GM12878 (cell line): ENCODE measurements around the gene CCDC91. TPM values are rescaled to one million over a fixed set of nuclear protein-coding genes. Genes with fewer than 3 reads are reported as not detected.

Experiments used
- ATAC-seq: fragments of 200-7000 bp; cut with Tn5 transposase; 3 replicates; pipeline ENCODE4 v1.9.1; 2020; ENCODE audit warnings: mild to moderate bottlenecking, moderate library complexity
- BruUV-seq: library from RNA; stranded (reverse); fragments of 400-500 nt; replicated peaks from 2 replicates; lab custom pipeline; 2021; lab: Mats Ljungman, UMichigan
- CTCF ChIA-PET: fragments of 300-600 bp; sonication (Branson Sonifier 250); formaldehyde crosslinking; extraction: SDS; loops from one replicate; lab custom pipeline; 2021; ENCODE audit warnings: inconsistent platforms; lab: Yijun Ruan, JAX
- POLR2A ChIA-PET: fragments of 350-600 bp; formaldehyde crosslinking; extraction: SDS; loops from one replicate; lab custom pipeline; 2021; ENCODE audit warnings: inconsistent platforms; lab: Charles Lee
- RAD21 ChIA-PET: fragments of 300-600 bp; sonication (Branson Sonifier 250); formaldehyde crosslinking; loops from one replicate; lab custom pipeline; 2023; ENCODE audit warnings: antibody characterized with exemption; ENCODE audit not compliant: unreplicated experiment; lab: Charles Lee
- SMC1A ChIA-PET: fragments of 300-600 bp; sonication (Branson Sonifier 250); formaldehyde crosslinking; loops from one replicate; lab custom pipeline; 2023; ENCODE audit not compliant: unreplicated experiment, uncharacterized antibody; lab: Charles Lee
- DNase-seq: peaks from one replicate; pipeline ENCODE4 v3.0.0-alpha.2; 2011; ENCODE audit warnings: low read depth, low spot score
- FAIRE-seq: peaks from 3 replicates; lab custom pipeline; 2011; peaks lifted over from hg19 to GRCh38; lab: Jason Lieb, UNC
- H2AFZ ChIP-seq: 2 replicates; pipeline ENCODE4 v1.6.0; 2011; ENCODE audit warnings: low read depth, low read length, control low read depth; ENCODE audit not compliant: control insufficient read depth
- H3K27ac ChIP-seq: 2 replicates; pipeline ENCODE4 v1.5.1; 2011; ENCODE audit warnings: control low read depth; ENCODE audit not compliant: control insufficient read depth, insufficient read depth
- H3K27me3 ChIP-seq, 2 experiments: replicated peaks in 1 of 2; 2 replicates each; pipeline versions ENCODE4 v1.6.0 to v1.6.1; 2011; ENCODE audit warnings: low read length in 1 of 2; ENCODE audit not compliant: control insufficient read depth in 2 of 2, insufficient read depth in 2 of 2
- H3K36me3 ChIP-seq, 2 experiments: 2 replicates each; pipeline ENCODE4 v1.5.1; 2011; ENCODE audit warnings: low read length in 1 of 2; ENCODE audit not compliant: control insufficient read depth in 2 of 2, insufficient read depth in 2 of 2
- H3K4me1 ChIP-seq: 2 replicates; pipeline ENCODE4 v1.6.1; 2011; ENCODE audit warnings: mild to moderate bottlenecking, low read length, moderate library complexity, mixed read lengths; ENCODE audit not compliant: control insufficient read depth, insufficient read depth
- H3K4me2 ChIP-seq: 2 replicates; pipeline ENCODE4 v1.6.0; 2011; ENCODE audit warnings: control low read depth; ENCODE audit not compliant: control insufficient read depth, insufficient read depth
- H3K4me3 ChIP-seq: fragments of 200-600 bp; sonication (generic); 2 replicates; pipeline ENCODE4 v1.5.1; 2016
- H3K79me2 ChIP-seq: 2 replicates; pipeline ENCODE4 v1.6.0; 2011; ENCODE audit warnings: low read length; ENCODE audit not compliant: control insufficient read depth, insufficient read depth
- H3K9ac ChIP-seq: 2 replicates; pipeline ENCODE4 v1.8.0; 2011; ENCODE audit warnings: low read length, control low read depth, mixed read lengths; ENCODE audit not compliant: control insufficient read depth, insufficient read depth
- H3K9me3 ChIP-seq: replicated peaks from 3 replicates; pipeline ENCODE4 v1.5.1; 2011; ENCODE audit warnings: mild to moderate bottlenecking, low read length; ENCODE audit not compliant: control insufficient read depth, insufficient read depth
- H4K20me1 ChIP-seq: 2 replicates; pipeline ENCODE4 v1.6.0; 2011; ENCODE audit not compliant: control insufficient read depth, insufficient read depth
- ATF3 ChIP-seq: IDR thresholded peaks from 2 replicates; pipeline ENCODE4 v1.6.1; 2011; ENCODE audit warnings: low read depth, mild to moderate bottlenecking, low read length, moderate library complexity, borderline replicate concordance; ENCODE audit errors: extremely low read depth
- BACH1 ChIP-seq: fragments of 450-650 bp; IDR thresholded peaks from 2 replicates; pipeline ENCODE4 v1.6.1; 2017; ENCODE audit warnings: mild to moderate bottlenecking, borderline replicate concordance
- CREM ChIP-seq: IDR thresholded peaks from 2 replicates; pipeline ENCODE4 v1.6.1; 2014; ENCODE audit warnings: antibody characterized with exemption, low read depth
- DPF2 ChIP-seq: fragments of 450-650 bp; IDR thresholded peaks from 2 replicates; pipeline ENCODE4 v1.6.1; 2017; ENCODE audit warnings: mild to moderate bottlenecking
- ESRRA ChIP-seq: IDR thresholded peaks from 2 replicates; pipeline ENCODE4 v1.6.1; 2012; ENCODE audit warnings: mild to moderate bottlenecking, low read length, improper control_type of control experiment
- HDAC6 ChIP-seq: fragments of 200-600 bp; sonication (generic); IDR thresholded peaks from one replicate; pipeline ENCODE4 v1.8.0; 2017; ENCODE audit warnings: antibody characterized with exemption; ENCODE audit not compliant: unreplicated experiment
- MEF2B ChIP-seq: fragments of 450-650 bp; IDR thresholded peaks from 2 replicates; pipeline ENCODE4 v1.6.1; 2018; ENCODE audit warnings: mild to moderate bottlenecking, moderate library complexity; ENCODE audit not compliant: partially characterized antibody, poor library complexity, severe bottlenecking
- NFIC ChIP-seq: IDR thresholded peaks from 2 replicates; pipeline ENCODE4 v1.6.1; 2012; ENCODE audit warnings: low read depth, mild to moderate bottlenecking, inconsistent platforms, low read length, moderate library complexity
- RAD21 ChIP-seq: IDR thresholded peaks from 2 replicates; pipeline ENCODE4 v1.6.1; 2011; ENCODE audit warnings: mild to moderate bottlenecking, low read depth, low read length, moderate library complexity; ENCODE audit not compliant: insufficient read depth
- SIN3A ChIP-seq: IDR thresholded peaks from 2 replicates; pipeline ENCODE4 v1.6.1; 2012; ENCODE audit warnings: low read depth, low read length, improper control_type of control experiment
- SMAD5 ChIP-seq: IDR thresholded peaks from 2 replicates; pipeline ENCODE4 v1.6.1; 2016; ENCODE audit warnings: antibody characterized with exemption, low read depth
- SMARCA5 ChIP-seq: fragments of 450-650 bp; IDR thresholded peaks from 2 replicates; pipeline ENCODE4 v1.6.1; 2017; ENCODE audit warnings: mild to moderate bottlenecking
- TCF7 ChIP-seq: IDR thresholded peaks from 2 replicates; pipeline ENCODE4 v1.6.1; 2014; ENCODE audit warnings: antibody characterized with exemption, borderline replicate concordance
- YY1 ChIP-seq: IDR thresholded peaks from 2 replicates; pipeline ENCODE4 v1.6.1; 2011; ENCODE audit warnings: low read depth, mild to moderate bottlenecking, low read length
- WGBS: methylation state at CpG from one replicate; pipeline ENCODE4 v1.1.6; 2016; ENCODE audit warnings: low lambda C conversion rate; ENCODE audit not compliant: insufficient replicate concordance, insufficient coverage; ENCODE audit errors: missing lambda C conversion rate; 5-methylcytosine and 5-hydroxymethylcytosine counted together
- in situ Hi-C: fragments of 300-500 bp; cut with MboI; formaldehyde crosslinking; loops from 9 replicates; pipeline ENCODE4 v1.14.3; 2018; ENCODE audit warnings: mixed read lengths
- intact Hi-C: fragments of 100-400 bp; cut with micrococcal nuclease; formaldehyde crosslinking; loops from one replicate; pipeline ENCODE4 v1.14.2; 2022; ENCODE audit not compliant: unreplicated experiment
- polyA plus RNA-seq, 11 experiments: library from polyadenylated mRNA; depleted of rRNA in 4 of 11; unstranded in 6 of 11; stranded (reverse) in 5 of 11; fragments of >200 nt; fragmentation: Nextera tagmentation in 4 of 11; fragmentation: Illumina TruSeq in 1 of 11; extraction: Ambion mirVana in 4 of 11; extraction: Trizol in 1 of 11; gene quantifications; 1 replicate in 1 of 11; 2 replicates in 10 of 11; pipeline versions ENCODE4 v1.2.1 to v1.2.3, GENCODE V29; 2011 to 2016; ENCODE audit warnings: inconsistent platforms in 2 of 11, missing spikeins in 2 of 11, low read depth in 1 of 11
- total RNA-seq, 4 experiments: library from RNA; depleted of rRNA in 3 of 4; stranded (reverse); fragments of >200 nt in 3 of 4; fragmentation: Illumina TruSeq in 1 of 4; extraction: Trizol in 1 of 4; gene quantifications; 2 replicates each; pipeline versions ENCODE4 v1.2.1 to v1.2.3, GENCODE V29; 2013 to 2021

The CCDC91 gene
- total and polyA plus RNA-seq, 10 of the 15 experiments (the other 5 are each of a cell fraction or from before 2014, with no cell fraction given): 6.1 to 24.9 (median 16.5) TPM

GRCh38 chr12:28178775-28179174 lies 11.5 kb upstream of the CCDC91 start (continued):
- TF ChIP-seq TCF7 (no peak), SMAD5 (no peak), HDAC6 (no peak), CREM (no peak), SIN3A (no peak), ATF3 (no peak)

GRCh38 chr12:28180786-28181185 lies 9.5 kb upstream of the CCDC91 start:
- H3K9ac ChIP-seq: no peak overlapping the region
- H3K9me3 ChIP-seq: peaks cover 2% of the 10 kb centered on the region; the same call in 1 of the 3 replicates
- TF ChIP-seq MEF2B (no peak), ESRRA (no peak), SMARCA5 (no peak), YY1 (no peak), NFIC (no peak), BACH1 (no peak), RAD21 (no peak), DPF2 (no peak)
- ChIA-PET RAD21 (no interaction called here), POLR2A (no interaction called here), SMC1A (interaction anchor here (1.1 kb wide), 1 partner anchor 9 kb away, joined by 3 read pairs; no protein-coding TSS in a partner anchor), CTCF (no interaction called here)
- H3K36me3 ChIP-seq: no peaks in the 10 kb centered on the region
- no peak overlapping the region for H3K4me3 ChIP-seq
- WGBS: 48% methylated on average over 3 of the region's 3 CpGs
- H3K27me3 ChIP-seq: no peaks in the 10 kb centered on the region
- no peaks in the 10 kb centered on the region for H4K20me1 ChIP-seq
- in situ Hi-C loops: no loop called here
- no peaks in the 10 kb centered on the region for H3K79me2 ChIP-seq
- intact Hi-C loops: no loop called here
- H3K4me2 ChIP-seq: no peak overlapping the region
- BruUV-seq: no TSS peak
- DNase-seq (no peak), ATAC-seq (no peak), FAIRE-seq (no peak)
- H3K4me1 ChIP-seq: no peaks in the 10 kb centered on the region
- no peak overlapping the region for H3K27ac ChIP-seq
- no peak overlapping the region for H2AFZ ChIP-seq
